HEK293 (cell line): ENCODE measurements around the gene ARNT2.

ENCODE experiments used
- CTCF ChIA-PET: fragments of 350-600 bp; formaldehyde crosslinking; extraction: SDS; loops from one replicate; lab custom pipeline; 2021; ENCODE audit warnings: antibody characterized with exemption; lab: Yijun Ruan, JAX
- POLR2A ChIA-PET: fragments of 300-600 bp; formaldehyde crosslinking; extraction: SDS; loops from one replicate; lab custom pipeline; 2020; ENCODE audit warnings: antibody characterized with exemption, inconsistent platforms; lab: Yijun Ruan, JAX
- H3K27ac ChIP-seq: fragments of 200-500 bp; sonication (Bioruptor generic); 2 replicates; pipeline ENCODE4 v1.5.1; 2014; ENCODE audit warnings: low read depth, low read length, control low read depth, inconsistent platforms; ENCODE audit errors: extremely low read depth
- H3K36me3 ChIP-seq, 2 experiments: fragments of 200-500 bp in 1 of 2; sonication (Bioruptor generic) in 1 of 2; 1 replicate in 1 of 2; 2 replicates in 1 of 2; pipeline ENCODE4 v1.5.1; 2014 to 2017; ENCODE audit warnings: inconsistent platforms in 2 of 2, low read length in 2 of 2; ENCODE audit not compliant: control insufficient read depth in 2 of 2, insufficient read depth in 1 of 2
- H3K4me1 ChIP-seq: fragments of 200-500 bp; sonication (Bioruptor generic); 2 replicates; pipeline ENCODE4 v1.5.1; 2014; ENCODE audit warnings: mild to moderate bottlenecking, low read length, inconsistent platforms; ENCODE audit not compliant: control insufficient read depth, insufficient read depth
- H3K4me3 ChIP-seq: 2 replicates; pipeline ENCODE4 v1.5.1; 2011; ENCODE audit warnings: low read depth, mild to moderate bottlenecking, control low read depth, low read length, moderate library complexity
- H3K9me3 ChIP-seq: fragments of 200-500 bp; sonication (Bioruptor generic); 2 replicates; pipeline ENCODE4 v1.5.1; 2014; ENCODE audit warnings: low read depth, low read length, inconsistent platforms; ENCODE audit not compliant: control insufficient read depth, insufficient read depth
- HIC1 ChIP-seq: fragments of 450-650 bp; formaldehyde crosslinking; IDR thresholded peaks from 2 replicates; pipeline ENCODE4 v1.5.1; 2016; ENCODE audit warnings: missing biosample characterization, missing genetic modification characterization
- IKZF3 ChIP-seq: fragments of 450-650 bp; IDR thresholded peaks from 2 replicates; pipeline ENCODE4 v1.5.0; 2018; ENCODE audit warnings: missing biosample characterization, mild to moderate bottlenecking, missing genetic modification characterization, moderate library complexity
- MYNN ChIP-seq: fragments of 450-650 bp; formaldehyde crosslinking; IDR thresholded peaks from 2 replicates; pipeline ENCODE4 v1.5.1; 2016; ENCODE audit warnings: missing biosample characterization, missing genetic modification characterization, borderline replicate concordance
- PRDM1 ChIP-seq: fragments of 450-650 bp; formaldehyde crosslinking; IDR thresholded peaks from 2 replicates; pipeline ENCODE4; 2016; ENCODE audit warnings: missing biosample characterization, missing genetic modification characterization
- SALL2 ChIP-seq: fragments of 450-650 bp; formaldehyde crosslinking; IDR thresholded peaks from 2 replicates; pipeline ENCODE4 v1.5.0; 2017; ENCODE audit warnings: missing biosample characterization, mild to moderate bottlenecking, missing genetic modification characterization, borderline replicate concordance
- ZFP37 ChIP-seq: fragments of 450-650 bp; formaldehyde crosslinking; IDR thresholded peaks from 2 replicates; pipeline ENCODE4 v1.5.1; 2016; ENCODE audit warnings: missing biosample characterization, missing genetic modification characterization
- ZFP41 ChIP-seq: fragments of 450-650 bp; formaldehyde crosslinking; IDR thresholded peaks from 2 replicates; pipeline ENCODE4 v1.5.1; 2016; ENCODE audit warnings: missing biosample characterization, missing genetic modification characterization, borderline replicate concordance
- ZFP69B ChIP-seq: fragments of 450-650 bp; formaldehyde crosslinking; IDR thresholded peaks from 2 replicates; pipeline ENCODE4 v1.5.1; 2016; ENCODE audit warnings: missing biosample characterization, missing genetic modification characterization
- ZNF202 ChIP-seq: fragments of 450-650 bp; formaldehyde crosslinking; IDR thresholded peaks from 2 replicates; pipeline ENCODE4 v1.5.1; 2016; ENCODE audit warnings: missing biosample characterization, missing genetic modification characterization, borderline replicate concordance
- ZNF24 ChIP-seq: fragments of 450-650 bp; formaldehyde crosslinking; IDR thresholded peaks from 2 replicates; pipeline ENCODE4 v1.5.1; 2016; ENCODE audit warnings: missing biosample characterization, missing genetic modification characterization
- ZNF248 ChIP-seq: fragments of 450-650 bp; formaldehyde crosslinking; IDR thresholded peaks from 2 replicates; pipeline ENCODE4 v1.5.1; 2017; ENCODE audit warnings: missing biosample characterization, missing genetic modification characterization
- ZNF26 ChIP-seq: fragments of 450-650 bp; formaldehyde crosslinking; IDR thresholded peaks from 2 replicates; pipeline ENCODE4 v1.5.1; 2016; ENCODE audit warnings: missing biosample characterization, missing genetic modification characterization
- ZNF366 ChIP-seq: fragments of 450-650 bp; formaldehyde crosslinking; conservative IDR thresholded peaks from 2 replicates; pipeline ENCODE4 v1.5.1; 2016; ENCODE audit warnings: missing biosample characterization, missing genetic modification characterization
- ZNF549 ChIP-seq: fragments of 450-650 bp; IDR thresholded peaks from 2 replicates; pipeline ENCODE4 v1.5.1; 2018; ENCODE audit warnings: missing biosample characterization, missing genetic modification characterization, mild to moderate bottlenecking, inconsistent platforms, moderate library complexity
- ZNF558 ChIP-seq: fragments of 450-650 bp; formaldehyde crosslinking; IDR thresholded peaks from 2 replicates; pipeline ENCODE4 v1.5.1; 2016; ENCODE audit warnings: missing biosample characterization, missing genetic modification characterization
- ZNF560 ChIP-seq: fragments of 450-650 bp; formaldehyde crosslinking; IDR thresholded peaks from 2 replicates; pipeline ENCODE4 v1.5.1; 2017; ENCODE audit warnings: missing biosample characterization, missing genetic modification characterization, borderline replicate concordance
- ZNF654 ChIP-seq: fragments of 450-650 bp; formaldehyde crosslinking; IDR thresholded peaks from 2 replicates; pipeline ENCODE4 v1.5.1; 2016; ENCODE audit warnings: low read depth, missing biosample characterization, missing genetic modification characterization
- ZNF830 ChIP-seq: fragments of 450-650 bp; IDR thresholded peaks from 2 replicates; pipeline ENCODE4 v1.5.0; 2018; ENCODE audit warnings: missing biosample characterization, missing genetic modification characterization, low read depth, mild to moderate bottlenecking, moderate library complexity
- TF ChIP-seq, protein P1 (sequence below): fragments of 450-650 bp; IDR thresholded peaks from 2 replicates; pipeline ENCODE4 v1.5.1; 2018; ENCODE audit warnings: missing biosample characterization, missing genetic modification characterization

ARNT2 gene

GRCh38 chr15:80620141-80620540 lies 216.0 kb downstream of the ARNT2 start:
- no peaks in the 10 kb centered on the region; the same call in 1 of the 2 replicates for H3K9me3 ChIP-seq
- peaks cover 14% of the 10 kb centered on the region for H3K4me1 ChIP-seq
- H3K27ac ChIP-seq, result no peak overlapping the region
- ChIA-PET CTCF (interaction anchor here (0.6 to 2.7 kb wide), 7 partner anchors 10 to 350 kb away, joined by 3 to 9 read pairs (median 3); partner anchors contain the start of gene CEMIP), POLR2A (no interaction called here)
- H3K36me3 ChIP-seq, result no peaks in the 10 kb centered on the region
- TF ChIP-seq ZNF248 (tag by site-specific recombination), result no peak
- no peak for TF ChIP-seq ZFP41 (tag by site-specific recombination)
- no peak for TF ChIP-seq ZNF830 (tag by site-specific recombination)
- no peak for TF ChIP-seq ZNF26 (tag by site-specific recombination)
- TF ChIP-seq, protein P1, sequence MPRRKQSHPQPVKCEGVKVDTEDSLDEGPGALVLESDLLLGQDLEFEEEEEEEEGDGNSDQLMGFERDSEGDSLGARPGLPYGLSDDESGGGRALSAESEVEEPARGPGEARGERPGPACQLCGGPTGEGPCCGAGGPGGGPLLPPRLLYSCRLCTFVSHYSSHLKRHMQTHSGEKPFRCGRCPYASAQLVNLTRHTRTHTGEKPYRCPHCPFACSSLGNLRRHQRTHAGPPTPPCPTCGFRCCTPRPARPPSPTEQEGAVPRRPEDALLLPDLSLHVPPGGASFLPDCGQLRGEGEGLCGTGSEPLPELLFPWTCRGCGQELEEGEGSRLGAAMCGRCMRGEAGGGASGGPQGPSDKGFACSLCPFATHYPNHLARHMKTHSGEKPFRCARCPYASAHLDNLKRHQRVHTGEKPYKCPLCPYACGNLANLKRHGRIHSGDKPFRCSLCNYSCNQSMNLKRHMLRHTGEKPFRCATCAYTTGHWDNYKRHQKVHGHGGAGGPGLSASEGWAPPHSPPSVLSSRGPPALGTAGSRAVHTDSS, result no peak
- TF ChIP-seq SALL2, result no peak
- H3K4me3 ChIP-seq, result no peak overlapping the region

- Histone ChIP-seq H3K4me1 (peaks cover 6% of the 10 kb centered on the region), H3K27ac (no peak overlapping the region), H3K36me3 (no peaks in the 10 kb centered on the region), H3K4me3 (no peak overlapping the region), H3K9me3 (no peaks in the 10 kb centered on the region; the same call in 1 of the 2 replicates)
- CTCF ChIA-PET, result interaction anchor here (0.7 to 2.7 kb wide), 7 partner anchors 9 to 1660 kb away, joined by 3 to 9 read pairs (median 3); partner anchors contain the start of gene CEMIP
- TF ChIP-seq IKZF3 (tag by site-specific recombination) (no peak), MYNN (tag by site-specific recombination) (no peak), ZNF560 (tag by site-specific recombination) (no peak), ZNF558 (no peak), ZNF202 (tag by site-specific recombination) (no peak), ZFP69B (tag by site-specific recombination) (no peak), ZFP37 (tag by site-specific recombination) (no peak), HIC1 (no peak), ZNF549 (tag by site-specific recombination) (no peak), ZNF24 (tag by site-specific recombination) (no peak)
- POLR2A ChIA-PET, result no interaction called here
Observed at GRCh38 chr15:80620931-80621330, 216.7 kb downstream of the ARNT2 start.

DNA sequence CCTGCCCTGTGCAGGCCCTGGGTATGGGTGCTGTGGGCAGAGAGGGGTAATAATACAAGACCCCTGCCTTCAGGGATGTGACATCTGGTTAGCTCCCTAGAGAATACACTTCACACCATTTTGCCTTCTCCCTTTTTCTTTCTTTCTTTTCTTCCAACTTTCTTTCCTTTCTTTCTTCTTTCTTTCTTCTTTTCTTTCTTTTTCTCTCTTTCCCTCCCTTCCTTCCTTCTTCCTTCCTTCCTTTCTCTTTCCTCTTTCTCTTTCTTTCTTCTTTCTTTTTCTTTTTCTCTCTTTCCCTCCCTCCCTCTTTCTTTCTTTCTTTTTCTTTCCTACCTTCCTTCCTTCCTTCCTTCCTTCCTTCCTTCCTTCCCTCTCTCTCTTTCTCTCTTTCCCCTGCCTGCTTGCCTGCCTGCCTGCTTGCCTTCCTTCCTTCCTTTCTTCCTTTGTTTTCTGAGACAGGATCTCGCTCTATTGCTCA lies 222.5 kb downstream of the ARNT2 start:
- no peaks in the 10 kb centered on the region for H3K36me3 ChIP-seq
- H3K9me3 ChIP-seq, result no peaks in the 10 kb centered on the region; the same call in 1 of the 2 replicates
- TF ChIP-seq PRDM1 (tag by site-specific recombination) (peak; percentile 93), ZNF366 (tag by site-specific recombination) (peak; percentile 94), ZNF654 (tag by site-specific recombination) (no peak)
- H3K27ac ChIP-seq, result no peak overlapping the region
- POLR2A ChIA-PET, result no interaction called here
- no peaks in the 10 kb centered on the region for H3K4me1 ChIP-seq
- H3K4me3 ChIP-seq, result no peak overlapping the region
- CTCF ChIA-PET, result no interaction called here
